GM19438 (cell line): Measurements from ENCODE around the gene CCDC158.
"Not testable (repeated sequence)": the region's sequence is repeated elsewhere in the genome, so short reads cannot be mapped to it uniquely, and the experiment has no call there.

Experiments used
- ATAC-seq: cut with Tn5 transposase; IDR thresholded peaks from one replicate; pipeline ENCODE4 v1.9.1; 2021; ENCODE audit warnings: low read depth; ENCODE audit not compliant: unreplicated experiment

CCDC158 gene

DNA sequence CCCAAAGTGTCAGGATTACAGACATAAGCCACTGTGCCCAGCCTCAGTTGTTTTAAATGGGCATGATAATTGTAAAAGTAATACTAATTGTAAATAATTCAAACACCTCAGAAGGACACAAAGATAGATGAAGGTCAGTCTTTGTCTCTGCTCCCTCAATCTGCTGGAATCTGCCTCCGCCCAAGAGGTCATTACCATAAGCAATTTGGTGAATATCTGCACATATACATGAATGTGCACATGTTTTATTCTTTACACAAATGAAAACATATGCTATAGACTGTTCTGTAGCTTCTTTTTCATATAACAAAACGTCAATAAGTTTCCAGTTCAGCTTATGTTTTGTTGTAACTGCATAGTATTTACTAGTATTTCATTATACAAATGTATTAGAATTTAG, 107.4 kb downstream of the CCDC158 start:
- ATAC-seq = no peak

DNA sequence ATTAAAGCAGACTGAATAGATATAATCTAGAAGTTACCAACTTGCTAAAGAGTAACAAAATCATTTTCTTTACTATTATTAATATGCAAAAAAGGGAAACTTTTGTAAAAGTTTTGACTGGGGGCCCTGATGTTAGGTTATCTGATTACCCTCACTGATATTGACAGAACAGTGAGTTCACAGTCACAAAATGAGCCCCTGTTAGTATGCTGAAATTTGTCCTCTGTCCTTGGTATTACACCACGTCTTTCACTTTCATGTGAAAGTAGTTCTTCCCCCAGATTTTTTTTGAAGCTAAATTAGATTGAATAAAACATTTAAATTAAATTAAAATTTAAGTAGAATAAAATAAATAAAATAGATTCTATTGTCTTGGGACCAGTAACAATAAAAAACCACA, 108.5 kb downstream of the CCDC158 start:
- ATAC-seq = no peak

DNA sequence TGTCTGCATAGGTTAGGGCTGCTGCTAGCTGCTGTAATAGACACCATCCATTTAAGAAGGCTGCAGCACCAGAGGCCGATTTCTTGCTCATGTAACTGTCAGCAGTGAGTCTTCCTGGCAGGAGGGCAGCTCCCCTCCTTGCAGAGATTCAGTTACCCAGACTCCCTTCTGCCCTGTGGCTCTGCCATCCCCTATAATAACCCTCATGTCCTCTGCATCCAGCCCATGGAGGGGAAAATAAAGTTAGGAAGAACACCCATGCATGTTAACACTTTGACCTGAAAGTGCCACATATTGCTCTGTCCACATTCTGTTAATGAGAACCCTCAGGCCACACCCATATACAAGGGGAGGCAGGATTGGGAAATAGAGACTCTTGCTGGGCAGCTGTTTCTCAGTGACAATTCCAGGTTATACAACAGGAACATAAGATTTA, 109.0 kb downstream of the CCDC158 start:
- no peak for ATAC-seq

DNA sequence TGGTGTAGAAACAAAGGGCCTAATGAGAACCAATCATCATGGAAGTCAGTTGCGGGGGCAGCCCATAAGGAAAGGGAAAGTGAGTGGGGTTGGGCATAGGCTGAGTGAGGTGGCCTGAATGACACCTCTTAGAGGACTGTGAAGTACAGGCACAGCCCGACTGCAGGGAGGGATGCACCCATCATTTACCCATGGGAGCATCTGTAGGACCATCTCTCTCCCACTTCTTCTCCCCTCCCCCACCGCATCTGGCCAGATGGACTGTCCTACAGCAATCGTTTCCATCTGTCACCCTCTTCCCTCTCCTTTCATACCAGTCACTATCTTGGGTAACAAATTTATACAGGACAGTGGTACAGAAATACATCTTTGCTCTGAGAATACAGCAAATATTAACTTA, 110.3 kb downstream of the CCDC158 start:
- ATAC-seq = no peak

DNA sequence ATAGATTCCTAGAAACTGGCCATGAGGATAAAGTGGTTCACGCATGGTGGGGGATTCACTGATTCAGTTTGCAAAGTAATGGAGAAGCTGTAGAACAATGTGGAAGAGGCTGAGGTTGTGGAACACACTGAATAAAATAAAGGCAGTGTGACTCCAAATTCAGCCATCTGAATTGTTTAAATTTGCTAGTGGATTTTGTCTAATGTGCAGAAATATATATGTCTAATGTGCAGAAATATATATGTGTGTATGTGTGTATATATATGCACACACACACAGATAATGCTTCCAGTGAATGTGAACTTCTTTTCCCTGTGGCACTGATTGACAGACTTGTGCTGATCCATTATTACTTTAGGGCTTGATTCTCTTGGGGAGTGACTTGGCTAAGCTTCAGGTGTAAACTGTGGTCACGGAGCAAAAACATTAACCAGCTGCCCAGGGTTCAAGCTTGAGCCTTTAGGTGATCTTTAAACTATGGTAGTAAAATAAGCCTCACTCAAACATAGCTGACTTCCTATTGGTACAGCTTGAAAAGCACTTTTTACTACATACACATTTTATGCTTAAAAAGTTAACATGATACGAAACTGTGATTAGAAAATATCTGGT, 110.9 kb downstream of the CCDC158 start:
- no peak for ATAC-seq

DNA sequence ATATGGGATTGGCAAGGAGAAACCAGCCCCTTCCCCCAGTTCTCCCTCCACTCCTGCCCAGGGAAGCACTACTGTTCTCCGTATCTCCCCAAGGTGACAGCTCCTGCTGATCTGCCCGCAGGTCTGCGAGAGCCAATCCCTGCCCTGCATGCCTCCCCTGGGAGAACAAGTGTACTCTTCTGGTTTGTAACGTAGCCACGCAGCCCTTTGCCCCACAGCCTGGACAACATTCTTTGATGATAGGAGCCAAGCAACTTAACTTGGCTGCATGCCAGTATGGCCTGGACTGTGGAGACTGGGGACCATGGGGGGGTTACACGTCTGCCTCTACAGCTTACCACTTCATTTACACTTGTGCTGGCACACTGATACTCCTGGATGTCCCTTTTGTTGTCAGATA, 112.4 kb downstream of the CCDC158 start:
- no peak for ATAC-seq

DNA sequence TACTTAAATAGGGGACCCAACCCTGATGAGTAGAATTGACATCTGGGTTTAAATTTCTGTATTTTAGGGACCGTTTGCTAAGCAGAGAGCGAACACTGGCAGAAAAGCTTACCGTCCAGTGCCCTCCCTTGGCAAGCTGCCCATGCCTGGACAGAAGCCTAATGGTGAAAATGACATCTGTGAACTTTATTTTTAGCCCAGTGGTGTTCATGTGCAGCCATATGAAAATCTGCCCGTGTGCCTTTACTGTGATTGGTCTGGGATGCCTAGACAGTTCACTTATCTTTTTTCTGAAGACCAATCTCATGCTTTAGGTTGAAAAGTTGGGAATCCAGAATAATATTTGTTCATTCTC, 113.3 kb downstream of the CCDC158 start:
- ATAC-seq = no peak

DNA sequence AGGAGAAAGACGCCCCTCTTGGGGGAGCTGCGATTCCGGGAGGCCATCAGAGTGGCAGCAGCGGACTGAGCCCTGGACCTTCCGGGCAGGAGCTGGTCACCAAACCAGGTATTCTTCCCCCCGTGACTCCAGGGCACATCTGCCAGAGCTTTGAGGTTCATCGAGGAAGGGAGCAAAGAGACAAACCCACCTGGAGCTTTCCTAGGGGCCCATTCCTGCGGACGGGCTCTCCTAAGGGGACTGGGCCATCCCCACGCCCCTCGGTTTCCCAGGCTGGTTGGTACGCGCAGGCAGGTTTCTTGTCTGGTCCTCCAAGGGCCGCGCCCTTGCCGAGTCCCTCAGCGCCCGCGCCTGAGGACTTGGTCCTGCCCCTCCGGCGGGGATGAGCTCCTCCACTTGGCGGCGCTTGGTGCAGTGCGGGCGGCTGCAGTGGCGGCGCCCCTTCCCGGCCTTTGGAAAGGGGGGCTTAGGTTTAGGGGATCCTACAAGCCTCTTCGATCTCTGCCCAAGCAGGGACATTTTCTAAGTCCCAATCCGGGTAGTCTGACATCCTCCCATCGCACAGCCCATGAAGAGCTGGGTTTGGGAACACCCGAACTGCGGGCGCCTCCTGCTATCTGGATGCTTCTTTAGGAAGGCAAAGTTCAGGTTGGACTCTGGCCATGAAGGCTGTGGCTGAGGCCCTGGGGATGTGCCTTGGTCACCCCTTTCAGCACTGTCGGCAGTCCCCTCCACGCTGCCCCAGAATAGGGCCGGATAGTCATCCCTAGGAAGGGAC, 113.9 kb downstream of the CCDC158 start:
- no peak for ATAC-seq

DNA sequence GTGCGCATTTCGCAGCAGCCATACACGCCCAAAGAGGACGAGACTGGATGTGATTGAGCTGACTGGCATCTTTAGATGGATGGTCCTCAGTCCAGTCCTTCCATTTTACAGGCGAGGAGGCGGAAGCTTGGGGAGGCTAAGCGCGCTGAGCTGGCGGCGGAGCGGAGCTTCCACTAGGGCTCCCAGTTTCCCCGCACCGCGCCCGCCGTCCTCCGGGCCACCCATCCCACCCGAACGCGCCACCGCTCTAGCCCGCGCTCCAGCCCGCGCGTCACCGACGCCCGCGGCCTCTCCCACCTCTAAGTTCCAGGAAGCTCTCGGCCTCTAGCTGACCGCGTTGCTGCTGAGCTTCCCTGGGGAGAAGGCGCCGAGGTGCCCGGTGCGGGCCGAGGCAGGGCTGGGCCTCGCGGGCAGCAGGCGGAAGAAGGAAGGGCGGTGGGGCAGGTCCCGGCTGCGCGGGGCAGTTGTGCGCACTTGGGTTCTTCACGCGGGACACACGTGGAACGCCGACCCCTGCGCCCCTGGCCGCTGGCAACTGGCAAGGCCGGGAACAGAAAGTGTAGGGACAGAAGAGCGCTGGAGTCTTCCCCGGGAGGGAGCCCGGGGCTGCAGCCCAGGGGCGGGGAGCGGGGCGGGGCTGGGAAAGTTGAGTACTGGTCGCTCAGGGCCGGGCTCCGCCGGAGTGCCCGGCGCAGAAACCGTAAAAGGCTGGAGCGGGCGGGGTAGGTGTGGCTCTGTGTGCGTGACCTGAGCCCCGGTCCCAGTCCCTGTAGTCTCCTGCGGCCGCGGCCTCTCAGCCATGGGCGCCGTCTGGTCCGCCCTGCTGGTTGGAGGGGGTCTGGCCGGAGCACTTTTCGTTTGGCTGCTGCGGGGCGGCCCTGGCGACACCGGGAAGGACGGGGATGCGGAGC, 114.7 kb downstream of the CCDC158 start, which contains the start of gene STBD1:
TSS of gene STBD1 (plus strand) at position 763 of the 911 bp plus-strand sequence. CDS start at position 800, 37 bp downstream.
- no peak for ATAC-seq

DNA sequence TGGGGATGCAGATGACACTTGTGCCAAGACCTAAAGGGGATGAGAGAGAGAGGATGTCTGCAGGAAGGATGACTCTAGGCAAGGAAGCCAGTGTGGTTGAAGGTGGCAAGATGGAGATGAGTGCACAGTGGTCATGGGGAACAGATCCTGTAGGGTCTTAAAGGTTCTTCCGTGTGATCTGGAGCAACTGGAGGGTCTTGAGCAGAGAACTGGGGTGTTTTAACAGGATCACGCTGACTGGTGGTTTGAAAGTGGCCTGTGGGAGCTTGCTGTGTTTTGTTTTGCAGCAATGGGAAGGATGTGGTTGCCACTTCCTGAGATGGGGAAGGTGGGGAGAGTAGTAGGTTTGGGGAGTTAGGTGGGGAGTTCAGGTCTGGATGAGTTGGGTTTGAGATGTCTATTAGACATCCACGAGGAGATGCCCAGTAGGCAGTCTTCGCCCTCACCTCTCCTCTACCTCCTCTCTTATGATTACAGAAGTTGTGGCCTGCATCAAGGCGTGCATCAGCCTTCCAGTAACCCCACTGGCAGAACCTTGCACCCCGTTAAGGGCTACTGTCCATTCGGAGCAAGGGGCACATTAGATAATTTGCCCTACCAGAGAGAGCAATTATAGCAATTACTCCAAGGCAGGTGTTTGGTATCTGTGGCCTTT, 115.8 kb downstream of the CCDC158 start:
- ATAC-seq = no peak

DNA sequence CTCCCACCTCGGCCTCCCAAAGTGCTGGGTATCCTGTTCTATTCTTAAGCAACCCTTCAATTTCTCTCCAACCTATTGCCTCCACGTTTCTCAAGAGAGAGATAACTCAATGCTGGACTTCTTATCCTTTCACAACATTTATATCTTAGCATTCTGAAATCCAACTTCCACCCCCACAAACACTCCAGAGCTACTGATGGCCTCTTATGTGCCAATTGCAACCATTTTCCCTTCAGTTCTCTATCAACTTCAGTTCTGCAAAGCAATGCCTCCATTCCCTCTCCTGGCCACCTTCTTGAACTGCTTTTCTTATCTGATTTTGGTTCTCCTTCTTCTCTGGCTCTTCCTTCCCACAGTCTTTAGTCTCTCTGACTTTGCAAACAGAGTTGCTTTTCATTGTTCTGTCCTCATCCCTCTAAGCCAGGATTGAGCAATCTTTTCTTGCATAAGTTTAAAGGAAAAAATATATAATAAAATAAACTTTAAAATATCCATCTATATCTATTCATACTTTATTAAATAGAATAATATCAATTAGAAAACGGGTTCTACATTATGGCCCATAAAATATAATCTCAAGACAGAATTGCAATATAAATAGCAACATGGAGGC, 118.0 kb downstream of the CCDC158 start:
- no peak for ATAC-seq

DNA sequence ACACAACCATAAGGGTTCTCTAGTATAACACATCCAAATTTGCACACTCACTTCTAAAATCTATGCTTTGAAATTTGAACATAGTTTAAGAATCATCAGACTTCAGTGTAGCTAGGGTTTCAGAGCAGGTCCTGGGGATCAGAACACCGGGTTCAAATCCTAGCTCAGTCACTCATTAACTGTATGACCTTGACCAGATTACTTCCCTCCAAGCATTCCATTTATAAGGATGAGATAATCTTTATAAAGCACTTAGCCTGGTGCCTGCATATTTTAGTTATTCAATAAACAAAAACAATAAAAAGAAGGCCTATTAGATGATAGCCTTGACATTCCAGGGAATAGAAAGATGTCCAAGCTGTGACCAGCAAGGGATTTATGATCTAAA, 119.2 kb downstream of the CCDC158 start:
- no peak for ATAC-seq

DNA sequence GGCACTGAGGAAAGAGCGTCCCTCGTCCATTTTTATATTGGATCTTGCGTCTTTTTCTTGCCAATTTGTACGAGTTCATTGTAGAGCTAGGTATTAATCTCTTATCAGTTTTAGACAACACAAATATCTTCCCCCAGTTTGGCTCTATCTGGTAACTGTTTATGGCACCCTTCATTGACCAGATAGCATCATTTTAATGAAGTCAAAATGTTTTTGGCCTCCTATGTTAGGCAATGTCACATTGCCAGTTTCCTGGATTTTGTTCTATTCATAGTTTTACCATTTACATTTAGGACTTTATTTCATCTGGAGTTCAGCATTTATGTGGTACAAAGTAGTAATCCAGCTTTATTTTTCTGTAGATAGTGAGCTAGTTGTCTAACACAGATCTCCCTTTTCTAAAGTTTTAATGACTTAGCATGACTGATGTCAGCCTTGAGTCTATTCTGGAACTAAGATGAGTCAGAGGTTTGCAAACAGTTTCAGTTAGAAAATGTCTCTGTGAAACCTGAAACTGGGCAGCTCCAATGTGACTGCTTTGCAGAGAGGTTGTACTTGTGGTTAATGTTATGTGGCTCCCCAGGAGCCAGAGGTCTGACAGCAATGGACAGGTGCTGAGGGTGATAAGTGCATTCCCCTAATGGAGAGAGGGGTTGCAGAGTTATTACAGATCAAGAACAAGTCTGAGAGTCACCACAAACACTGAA, 119.7 kb downstream of the CCDC158 start:
- peak; percentile 98 for ATAC-seq

DNA sequence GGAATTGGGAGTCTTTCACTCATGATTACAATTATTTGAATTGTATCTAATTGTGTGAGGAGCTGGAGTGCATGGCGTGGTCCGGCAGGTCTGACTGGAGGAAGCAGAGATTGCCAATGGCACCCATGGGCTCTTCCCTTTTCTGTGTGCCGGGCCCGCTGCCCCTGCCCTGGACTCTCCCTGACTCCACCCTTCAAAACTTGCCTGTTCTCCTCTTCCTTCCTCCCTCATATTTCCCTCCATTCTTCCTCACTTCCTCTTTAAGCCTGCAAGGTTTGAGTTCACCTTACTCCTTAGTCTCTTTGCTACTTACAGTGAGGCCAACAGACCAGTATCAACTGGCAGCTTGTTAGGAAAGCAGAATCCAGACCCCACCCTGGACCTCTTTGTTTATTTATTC, 120.9 kb downstream of the CCDC158 start:
- ATAC-seq = no peak

DNA sequence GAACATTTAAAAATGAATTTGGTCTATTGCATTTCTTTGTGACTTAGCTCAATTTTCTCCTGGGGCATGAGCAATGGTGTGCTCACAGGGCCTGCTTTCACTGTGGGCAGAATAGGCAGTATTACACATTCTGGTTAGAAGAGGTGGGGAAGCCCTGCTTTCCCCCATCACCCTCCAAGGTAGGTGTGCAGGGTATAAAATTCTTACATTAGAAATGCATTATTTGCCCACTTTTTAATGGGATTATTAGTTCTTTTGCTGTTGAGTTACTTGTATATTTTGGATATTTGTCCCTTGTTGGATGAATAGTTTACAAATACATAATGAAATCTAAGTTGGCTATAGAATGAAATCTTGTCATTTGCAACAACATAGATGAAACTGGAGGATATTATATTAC, 122.7 kb downstream of the CCDC158 start:
- no peak for ATAC-seq

DNA sequence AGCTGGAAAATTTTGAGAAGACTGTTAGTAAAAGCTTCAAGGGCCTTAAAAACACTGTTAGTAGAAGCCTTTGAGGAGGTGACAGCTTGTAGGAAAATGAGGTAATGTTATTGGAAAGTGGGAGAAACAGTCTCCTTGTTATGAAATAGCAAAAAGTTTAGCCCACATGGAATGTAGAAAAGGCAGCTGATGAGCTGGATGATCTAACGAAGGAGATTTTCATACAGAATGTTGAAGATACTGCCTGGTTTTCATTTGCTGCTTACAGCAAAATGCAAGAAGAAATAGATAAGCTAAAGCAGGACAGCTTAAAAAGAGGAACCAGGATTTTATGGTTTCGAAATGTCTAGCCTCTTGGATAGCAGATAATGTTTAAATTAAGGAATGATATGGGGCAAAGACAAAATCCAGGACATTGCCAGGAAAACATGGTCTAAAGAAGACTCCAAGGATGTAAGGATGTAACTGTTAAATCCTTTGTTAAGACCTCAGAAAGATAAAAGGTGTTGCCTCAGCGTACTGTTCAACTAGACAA, 124.6 kb downstream of the CCDC158 start:
- no peak for ATAC-seq

DNA sequence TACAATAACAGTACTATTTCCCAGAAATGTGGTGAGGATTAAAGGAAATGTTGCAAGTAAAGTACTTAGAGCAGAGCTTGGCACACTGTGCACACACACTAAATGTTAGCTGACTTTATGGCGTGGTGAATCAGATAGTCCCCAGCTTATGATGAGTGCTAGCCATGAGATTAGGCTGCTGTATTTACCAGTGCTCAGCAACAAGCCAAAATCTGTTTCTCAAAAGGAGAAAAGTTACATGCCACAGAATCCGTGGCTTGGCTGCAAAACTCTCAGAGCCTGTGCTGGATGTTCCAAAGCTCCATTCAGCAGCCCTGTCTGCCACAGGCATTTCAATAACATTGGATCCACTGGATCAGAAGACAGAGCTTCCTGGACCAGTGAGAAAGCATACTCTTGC, 127.2 kb downstream of the CCDC158 start:
- no peak for ATAC-seq

DNA sequence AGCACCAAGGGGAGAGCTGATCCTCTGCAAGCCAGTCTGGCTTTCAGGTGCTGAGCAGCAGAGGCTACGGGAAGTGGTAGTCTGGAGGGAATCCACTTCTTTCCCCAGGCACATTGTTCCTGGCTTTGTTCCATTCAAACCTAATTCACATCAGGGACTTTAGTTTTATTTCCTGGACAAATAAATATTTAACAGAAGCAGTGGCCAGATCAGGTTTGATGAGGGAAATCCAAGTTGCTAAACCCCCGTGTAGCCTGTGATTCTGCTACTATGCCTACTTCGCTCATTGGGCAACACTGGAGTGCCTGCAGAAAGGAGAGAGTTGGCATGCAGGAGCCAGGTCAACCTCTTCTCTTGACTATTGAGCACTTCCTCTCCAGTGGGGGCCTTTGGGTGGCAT, 128.2 kb downstream of the CCDC158 start:
- ATAC-seq = no peak

DNA sequence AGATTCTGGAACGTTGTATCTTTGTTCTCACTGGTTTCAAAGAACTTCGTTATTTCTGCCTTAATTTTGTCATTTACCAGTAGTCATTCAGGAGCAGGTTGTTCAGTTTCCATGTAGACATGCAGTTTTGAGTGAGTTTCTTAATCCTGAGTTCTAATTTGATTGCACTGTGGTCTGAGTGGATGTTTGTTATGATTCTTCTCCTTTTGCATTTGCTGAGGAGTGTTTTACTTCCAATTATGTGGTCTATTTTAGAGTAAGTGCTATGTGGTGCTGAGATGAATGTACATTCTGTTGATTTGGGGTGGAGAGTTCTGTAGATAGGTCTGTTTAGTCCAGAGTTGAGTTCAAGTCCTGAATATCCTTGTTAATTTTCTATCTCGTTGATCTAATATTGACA, 133.1 kb downstream of the CCDC158 start:
- ATAC-seq = not testable (repeated sequence)
